ENCODE measurements around the gene ST8SIA1. TPM values are rescaled to one million over a fixed set of nuclear protein-coding genes. Genes with fewer than 3 reads are reported as not detected.

The ST8SIA1 gene
- total RNA-seq, 3 donors from 2014 or later, result 2.6 to 11.1 (median 10.4) TPM

DNA sequence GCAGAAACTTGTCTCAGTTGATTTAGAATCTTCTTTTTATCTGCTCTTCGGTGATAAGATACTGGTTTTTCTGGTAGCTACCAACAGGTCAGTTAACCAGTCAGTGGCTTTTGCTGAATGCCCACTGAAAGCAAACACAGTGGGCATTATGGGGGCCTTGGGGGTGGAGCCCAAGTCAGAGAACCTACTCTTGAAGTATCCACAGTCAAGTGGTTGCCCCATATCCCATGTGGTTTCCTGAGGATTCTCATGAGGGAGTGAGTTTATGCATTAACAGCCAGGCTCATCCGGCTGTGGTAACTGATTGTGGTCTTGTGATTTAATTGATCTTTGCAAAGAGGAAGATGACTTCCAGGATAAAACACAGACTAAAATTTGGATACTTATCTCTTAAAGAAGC, 83.7 kb downstream of the ST8SIA1 start:
- Histone ChIP-seq H3K4me3 (no peak overlapping the region), H3K27me3 (no peaks in the 10 kb centered on the region), H3K4me1 (no peaks in the 10 kb centered on the region), H3K9me3 (no peaks in the 10 kb centered on the region), H3K36me3 (no peaks in the 10 kb centered on the region), H3K27ac (no peak overlapping the region)
- no peak for DNase-seq (ENCODE audit: low spot score in 2 of 2)
- intact Hi-C loops (cut with DNase I; ENCODE audit: low total_unique reads), result no loop called here
- no peak for TF ChIP-seq POLR2AphosphoS5 (IDR thresholded peaks at IDR 0.05)
- TF ChIP-seq POLR2A (IDR thresholded peaks at IDR 0.05), result no peak
- no peak for TF ChIP-seq CTCF (IDR thresholded peaks at IDR 0.05)

- H3K27ac ChIP-seq, result no peak overlapping the region
- no peaks in the 10 kb centered on the region for H3K27me3 ChIP-seq
- TF ChIP-seq POLR2AphosphoS5 (IDR thresholded peaks at IDR 0.05) (no peak), POLR2A (IDR thresholded peaks at IDR 0.05) (no peak), CTCF (IDR thresholded peaks at IDR 0.05) (no peak)
- H3K9me3 ChIP-seq, result no peaks in the 10 kb centered on the region
- intact Hi-C loops (cut with DNase I; ENCODE audit: low total_unique reads), result no loop called here
- H3K4me3 ChIP-seq, result no peak overlapping the region
- DNase-seq (ENCODE audit: low spot score in 2 of 2), result no peak
- H3K4me1 ChIP-seq, result no peaks in the 10 kb centered on the region
- no peaks in the 10 kb centered on the region for H3K36me3 ChIP-seq
Measured at GRCh38 chr12:22248571-22249115, 85.9 kb downstream of the ST8SIA1 start.

GRCh38 chr12:22248121-22248520, 86.4 kb downstream of the ST8SIA1 start:
- no peak for TF ChIP-seq CTCF (IDR thresholded peaks at IDR 0.05)
- TF ChIP-seq POLR2AphosphoS5 (IDR thresholded peaks at IDR 0.05), result no peak
- TF ChIP-seq POLR2A (IDR thresholded peaks at IDR 0.05), result no peak
- H3K9me3 ChIP-seq, result no peaks in the 10 kb centered on the region
- DNase-seq (ENCODE audit: low spot score in 2 of 2), result no peak
- H3K27ac ChIP-seq, result no peak overlapping the region
- no peaks in the 10 kb centered on the region for H3K4me1 ChIP-seq
- no peaks in the 10 kb centered on the region for H3K27me3 ChIP-seq
- H3K4me3 ChIP-seq, result no peak overlapping the region
- H3K36me3 ChIP-seq, result no peaks in the 10 kb centered on the region
- intact Hi-C loops (cut with DNase I; ENCODE audit: low total_unique reads), result no loop called here

- H3K36me3 ChIP-seq, result no peaks in the 10 kb centered on the region
- no peak overlapping the region for H3K4me3 ChIP-seq
- no peaks in the 10 kb centered on the region for H3K4me1 ChIP-seq
- intact Hi-C loops (cut with DNase I; ENCODE audit: low total_unique reads), result no loop called here
- TF ChIP-seq POLR2A (IDR thresholded peaks at IDR 0.05), result no peak
- TF ChIP-seq CTCF (IDR thresholded peaks at IDR 0.05), result no peak
- TF ChIP-seq POLR2AphosphoS5 (IDR thresholded peaks at IDR 0.05), result no peak
- no peaks in the 10 kb centered on the region for H3K9me3 ChIP-seq
- no peaks in the 10 kb centered on the region for H3K27me3 ChIP-seq
- no peak for DNase-seq (ENCODE audit: low spot score in 2 of 2)
- H3K27ac ChIP-seq, result no peak overlapping the region
Measured at GRCh38 chr12:22246217-22246846, 88.2 kb downstream of the ST8SIA1 start.

DNA sequence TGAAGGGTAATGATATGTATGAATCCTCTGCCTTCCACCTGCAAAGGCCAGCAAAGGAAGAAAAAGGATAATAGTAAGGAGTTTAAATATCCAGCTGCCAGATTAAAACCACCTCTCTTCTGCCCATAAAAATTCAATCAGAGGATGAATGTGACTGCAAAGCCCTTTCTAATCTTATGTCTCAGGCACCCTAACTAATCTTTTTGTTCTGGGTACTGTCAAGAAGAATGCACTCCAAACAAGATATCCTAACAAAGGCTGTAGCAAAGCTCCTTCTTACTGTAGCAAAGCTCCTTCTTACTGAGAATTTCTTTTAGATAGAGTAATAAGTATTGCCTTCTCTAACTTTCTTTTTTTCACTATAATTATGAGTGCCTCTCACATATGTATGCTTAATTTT, 91.8 kb downstream of the ST8SIA1 start:
- no peak for DNase-seq (ENCODE audit: low spot score in 2 of 2)
- intact Hi-C loops (cut with DNase I; ENCODE audit: low total_unique reads), result no loop called here
- Histone ChIP-seq H3K4me3 (no peak overlapping the region), H3K36me3 (no peaks in the 10 kb centered on the region), H3K9me3 (no peaks in the 10 kb centered on the region), H3K27ac (no peak overlapping the region), H3K4me1 (no peaks in the 10 kb centered on the region), H3K27me3 (no peaks in the 10 kb centered on the region)
- TF ChIP-seq CTCF (IDR thresholded peaks at IDR 0.05) (no peak), POLR2AphosphoS5 (IDR thresholded peaks at IDR 0.05) (no peak), POLR2A (IDR thresholded peaks at IDR 0.05) (no peak)

All from breast epithelium (tissue), 4 donors.